Fibroblast of lung (primary cell): ENCODE data around the gene DOCK4. TPM values are rescaled to one million over a fixed set of nuclear protein-coding genes. Genes with fewer than 3 reads are reported as not detected.
A peak's percentile ranks its signal among the peaks of the same experiment; 100 is the strongest.

Experiments used
- DNase-seq, 2 donors: peaks; one replicate each; pipeline versions ENCODE4 v3.0.0 to v3.0.0-alpha.2; 2010; ENCODE audit warnings: low read depth in 2 of 2
- H2AFZ ChIP-seq: 2 replicates; pipeline ENCODE4 v1.5.1; 2012; ENCODE audit warnings: low read length, control low read depth, inconsistent platforms
- H3K27ac ChIP-seq: 2 replicates; pipeline ENCODE4 v1.5.1; 2011; ENCODE audit warnings: low read length, control low read depth; ENCODE audit not compliant: insufficient read depth
- H3K27me3 ChIP-seq: 2 replicates; pipeline ENCODE4 v1.5.1; 2011; ENCODE audit warnings: mild to moderate bottlenecking, low read length; ENCODE audit not compliant: control insufficient read depth, insufficient read depth
- H3K36me3 ChIP-seq: 2 replicates; pipeline ENCODE4 v1.5.1; 2011; ENCODE audit warnings: low read length; ENCODE audit not compliant: control insufficient read depth, insufficient read depth
- H3K4me1 ChIP-seq: 2 replicates; pipeline ENCODE4 v1.5.1; 2011; ENCODE audit warnings: low read length; ENCODE audit not compliant: control insufficient read depth, insufficient read depth; ENCODE audit errors: extremely low read depth
- H3K4me2 ChIP-seq: 2 replicates; pipeline ENCODE4 v1.5.1; 2011; ENCODE audit warnings: low read length, control low read depth; ENCODE audit not compliant: insufficient read depth; ENCODE audit errors: extremely low read depth
- H3K4me3 ChIP-seq, 4 experiments: fragments of 200-600 bp in 1 of 4; sonication (generic) in 1 of 4; replicated peaks in 1 of 4; 2 replicates each; pipeline ENCODE4 v1.5.1; 2011 to 2016; ENCODE audit warnings: low read length in 4 of 4, low read depth in 3 of 4, mild to moderate bottlenecking in 3 of 4, control low read depth in 2 of 4, inconsistent platforms in 1 of 4, mixed read lengths in 1 of 4; ENCODE audit not compliant: insufficient read depth in 1 of 4; ENCODE audit errors: control extremely low read depth in 1 of 4
- H3K79me2 ChIP-seq: 2 replicates; pipeline ENCODE4 v1.5.1; 2012; ENCODE audit warnings: mild to moderate bottlenecking, low read length, inconsistent platforms; ENCODE audit not compliant: control insufficient read depth, insufficient read depth
- H3K9ac ChIP-seq: 2 replicates; pipeline ENCODE4 v1.5.1; 2011; ENCODE audit warnings: mild to moderate bottlenecking, low read length, control low read depth; ENCODE audit not compliant: insufficient read depth
- H3K9me3 ChIP-seq: 2 replicates; pipeline ENCODE4 v1.5.1; 2012; ENCODE audit warnings: low read depth, low read length; ENCODE audit not compliant: control insufficient read depth, insufficient read depth
- H4K20me1 ChIP-seq: 2 replicates; pipeline ENCODE4 v1.5.1; 2011; ENCODE audit warnings: low read length; ENCODE audit not compliant: control insufficient read depth, insufficient read depth; ENCODE audit errors: extremely low read depth
- EZH2 ChIP-seq: IDR thresholded peaks from 2 replicates; pipeline ENCODE4 v1.5.1; 2012; ENCODE audit warnings: low read length, control low read depth, mild to moderate bottlenecking; ENCODE audit errors: missing control alignments
- polyA plus RNA-seq, 2 donors: library from polyadenylated mRNA; depleted of rRNA in 1 of 2; stranded (reverse) in 1 of 2; unstranded in 1 of 2; fragments of >200 nt; gene quantifications; 2 replicates each; pipeline ENCODE4 v1.2.1, GENCODE V29; 2011 to 2012; ENCODE audit warnings: missing spikeins in 1 of 2
- total RNA-seq: library from RNA; depleted of rRNA; stranded (reverse); fragments of >200 nt; gene quantifications from 2 replicates; pipeline ENCODE4 v1.2.1, GENCODE V29; 2014
- TF ChIP-seq, protein P1 (sequence below), 2 donors: IDR thresholded peaks in 1 of 2; conservative IDR thresholded peaks in 1 of 2; 1 replicate in 1 of 2; 2 replicates in 1 of 2; pipeline ENCODE4 v1.5.1; 2011 to 2012; ENCODE audit warnings: low read length in 2 of 2, control low read depth in 1 of 2, inconsistent platforms in 1 of 2, low read depth in 1 of 2, mild to moderate bottlenecking in 1 of 2

The DOCK4 gene
- total and polyA plus RNA-seq, 2 donors (not counting 1 experiment from before 2014, with no cell fraction given): 20.8 to 39.3 TPM

DNA sequence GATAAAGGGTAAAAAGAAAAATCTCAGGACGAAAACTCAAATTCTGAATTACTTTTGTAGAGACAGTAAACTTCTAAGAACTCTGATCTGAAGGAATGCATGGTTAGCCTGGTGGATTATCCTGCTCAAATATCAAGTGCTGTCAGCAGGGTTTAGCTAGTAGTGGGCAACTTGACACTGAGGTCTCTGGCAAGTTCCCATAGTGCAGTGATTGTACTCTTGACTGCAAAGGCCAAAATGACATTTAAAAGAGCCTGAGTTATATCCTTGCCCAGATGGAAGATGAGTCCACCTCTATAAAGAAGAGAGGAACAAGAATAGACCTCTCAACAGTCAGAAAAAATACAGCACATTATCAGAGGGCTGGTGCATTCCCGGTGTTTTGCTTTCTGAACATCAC is 339.4 kb downstream of the DOCK4 start:
- Histone ChIP-seq H3K9ac (no peak overlapping the region), H3K4me3 (no peak overlapping the region), H3K9me3 (no peaks in the 10 kb centered on the region), H3K27me3 (no peaks in the 10 kb centered on the region), H3K4me1 (peaks cover 2% of the 10 kb centered on the region), H4K20me1 (no peaks in the 10 kb centered on the region), H3K27ac (no peak overlapping the region), H3K4me2 (no peak overlapping the region), H3K79me2 (no peaks in the 10 kb centered on the region), H3K36me3 (no peaks in the 10 kb centered on the region), H2AFZ (no peak overlapping the region)
- DNase-seq: no peak
- TF ChIP-seq, protein P1, sequence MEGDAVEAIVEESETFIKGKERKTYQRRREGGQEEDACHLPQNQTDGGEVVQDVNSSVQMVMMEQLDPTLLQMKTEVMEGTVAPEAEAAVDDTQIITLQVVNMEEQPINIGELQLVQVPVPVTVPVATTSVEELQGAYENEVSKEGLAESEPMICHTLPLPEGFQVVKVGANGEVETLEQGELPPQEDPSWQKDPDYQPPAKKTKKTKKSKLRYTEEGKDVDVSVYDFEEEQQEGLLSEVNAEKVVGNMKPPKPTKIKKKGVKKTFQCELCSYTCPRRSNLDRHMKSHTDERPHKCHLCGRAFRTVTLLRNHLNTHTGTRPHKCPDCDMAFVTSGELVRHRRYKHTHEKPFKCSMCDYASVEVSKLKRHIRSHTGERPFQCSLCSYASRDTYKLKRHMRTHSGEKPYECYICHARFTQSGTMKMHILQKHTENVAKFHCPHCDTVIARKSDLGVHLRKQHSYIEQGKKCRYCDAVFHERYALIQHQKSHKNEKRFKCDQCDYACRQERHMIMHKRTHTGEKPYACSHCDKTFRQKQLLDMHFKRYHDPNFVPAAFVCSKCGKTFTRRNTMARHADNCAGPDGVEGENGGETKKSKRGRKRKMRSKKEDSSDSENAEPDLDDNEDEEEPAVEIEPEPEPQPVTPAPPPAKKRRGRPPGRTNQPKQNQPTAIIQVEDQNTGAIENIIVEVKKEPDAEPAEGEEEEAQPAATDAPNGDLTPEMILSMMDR (conservative IDR thresholded peaks at IDR 0.05 in 1 of 2, IDR thresholded peaks at IDR 0.05 in 1 of 2; ENCODE audit: low read depth in 1 of 2, low read length in 2 of 2): no peak
- TF ChIP-seq EZH2: no peak

DNA sequence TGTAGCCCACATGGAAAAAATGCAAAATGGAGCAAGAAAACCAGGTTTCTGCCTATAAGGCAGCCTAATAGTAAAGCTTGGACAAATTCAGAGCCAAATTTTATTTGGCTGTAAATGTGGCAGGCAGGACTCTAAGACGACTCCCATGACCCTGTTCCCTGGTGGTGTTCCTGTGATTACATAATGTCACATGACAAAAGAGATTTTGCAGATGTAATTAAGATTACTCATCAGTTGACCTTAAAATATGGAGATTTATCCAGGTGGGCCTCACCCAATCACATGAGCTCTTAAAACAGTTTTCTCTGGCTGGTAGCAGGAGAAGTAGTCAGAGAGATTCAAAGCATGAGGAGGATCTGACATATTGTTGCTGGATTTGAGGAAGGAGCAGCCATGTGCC is 340.8 kb downstream of the DOCK4 start:
- no peak for DNase-seq
- Histone ChIP-seq H3K36me3 (no peaks in the 10 kb centered on the region), H3K9me3 (no peaks in the 10 kb centered on the region), H3K27me3 (no peaks in the 10 kb centered on the region), H3K79me2 (no peaks in the 10 kb centered on the region), H4K20me1 (no peaks in the 10 kb centered on the region), H3K27ac (no peak overlapping the region), H3K9ac (no peak overlapping the region), H3K4me2 (no peak overlapping the region), H2AFZ (no peak overlapping the region), H3K4me3 (no peak overlapping the region), H3K4me1 (peaks cover 2% of the 10 kb centered on the region)
- no peak for TF ChIP-seq EZH2
- TF ChIP-seq, protein P1 (conservative IDR thresholded peaks at IDR 0.05 in 1 of 2, IDR thresholded peaks at IDR 0.05 in 1 of 2; ENCODE audit: low read depth in 1 of 2, low read length in 2 of 2): no peak

DNA sequence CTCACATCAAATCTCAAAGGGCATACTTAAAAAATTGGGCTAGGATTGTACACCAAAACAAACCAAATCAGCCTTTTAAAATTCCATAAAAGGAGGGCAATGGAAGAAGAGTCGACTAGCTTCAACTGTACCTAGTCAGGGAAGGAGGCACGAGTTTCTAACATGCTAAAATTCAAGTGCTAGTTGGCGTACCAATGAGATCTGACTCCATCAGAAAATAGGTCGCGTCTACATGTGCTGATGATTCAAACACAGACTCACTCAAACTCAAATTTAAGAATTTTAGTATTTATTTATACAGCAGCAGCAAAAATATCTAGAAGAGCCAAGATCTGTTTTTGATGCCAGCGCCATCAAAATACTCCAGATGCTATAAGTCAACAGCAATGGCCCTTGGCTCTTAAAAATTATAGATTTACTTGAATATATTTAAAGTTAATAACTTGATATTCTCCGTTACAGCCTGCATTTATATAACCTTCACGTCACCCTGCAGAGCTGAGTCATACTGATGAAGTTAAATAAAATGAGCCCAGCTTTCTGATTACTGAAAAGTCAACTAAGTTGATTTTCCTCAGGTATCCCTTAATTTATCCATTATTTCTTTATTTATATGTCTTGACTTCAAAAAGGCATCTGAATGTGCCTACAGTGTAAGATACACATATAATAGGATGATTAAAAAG is 341.8 kb downstream of the DOCK4 start:
- H3K27me3 ChIP-seq: no peaks in the 10 kb centered on the region
- H4K20me1 ChIP-seq: no peaks in the 10 kb centered on the region
- H3K4me1 ChIP-seq: peaks cover 2% of the 10 kb centered on the region
- H2AFZ ChIP-seq: no peak overlapping the region
- no peaks in the 10 kb centered on the region for H3K36me3 ChIP-seq
- TF ChIP-seq EZH2: no peak
- TF ChIP-seq, protein P1 (conservative IDR thresholded peaks at IDR 0.05 in 1 of 2, IDR thresholded peaks at IDR 0.05 in 1 of 2; ENCODE audit: low read depth in 1 of 2, low read length in 2 of 2): no peak
- no peaks in the 10 kb centered on the region for H3K79me2 ChIP-seq
- H3K9ac ChIP-seq: no peak overlapping the region
- H3K9me3 ChIP-seq: no peaks in the 10 kb centered on the region
- DNase-seq: peak; percentile 25 to 72
- H3K4me2 ChIP-seq: peak overlapping the region; percentile 13
- H3K27ac ChIP-seq: no peak overlapping the region
- no peak overlapping the region for H3K4me3 ChIP-seq
